ENCODE results near the gene IRF1.
"Not testable (repeated sequence)": the region's sequence is repeated elsewhere in the genome, so short reads cannot be mapped to it uniquely, and the experiment has no call there.

The IRF1 gene

DNA sequence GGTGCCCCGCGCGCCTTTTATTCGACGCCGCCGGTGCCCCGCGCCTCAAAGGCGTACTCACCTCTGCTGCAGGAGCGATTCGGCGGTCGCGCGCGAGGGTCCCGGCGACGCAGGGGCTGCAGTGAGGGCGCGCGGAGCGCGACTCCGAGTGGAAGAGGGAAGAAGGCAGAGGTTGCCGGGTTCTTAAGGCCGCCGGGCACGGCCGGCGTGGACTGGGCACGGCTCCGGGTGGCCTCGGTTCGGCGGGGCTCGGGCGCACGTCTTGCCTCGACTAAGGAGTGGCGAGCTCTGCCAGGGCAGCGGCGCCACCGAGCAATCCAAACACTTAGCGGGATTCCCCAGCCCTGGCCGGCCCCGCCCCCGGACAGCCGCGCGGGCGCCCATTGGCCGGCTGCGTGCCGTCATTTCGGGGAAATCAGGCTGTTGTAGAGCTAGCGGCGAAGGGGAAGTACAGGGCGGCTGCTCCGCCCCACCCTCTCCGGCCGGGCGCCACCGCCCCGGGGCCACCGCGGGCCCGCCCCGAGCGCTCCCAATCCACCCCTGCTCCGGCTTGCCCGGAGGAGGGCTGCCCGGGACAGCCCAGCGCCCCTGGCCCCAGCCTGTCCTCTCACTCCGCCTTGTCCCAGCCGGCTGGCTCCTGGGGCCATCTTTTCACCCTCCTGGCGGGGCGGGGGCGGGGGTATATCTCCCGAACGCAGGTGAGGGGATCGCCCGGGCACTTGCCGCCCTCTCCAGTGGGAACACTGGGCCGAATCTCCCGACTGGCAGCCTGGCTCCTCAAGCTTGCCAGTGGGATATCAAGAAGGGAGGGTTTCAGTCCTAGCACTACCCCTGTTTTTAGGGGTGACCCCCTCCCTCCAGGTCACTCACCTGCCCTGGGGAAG lies at the start of gene IRF1:
IRF1 (minus strand) TSS at position 290 of the 884 bp plus-strand sequence. CDS start 1,295 bp downstream, outside the sequence.
- DNase-seq, result peak; percentile 39 to 76

GRCh38 chr5:132540149-132540548 lies 49.6 kb upstream of the IRF1 start:
- no peak for DNase-seq

- DNase-seq, result no peak
Measured at GRCh38 chr5:132539716-132540115, 49.1 kb upstream of the IRF1 start.

DNA sequence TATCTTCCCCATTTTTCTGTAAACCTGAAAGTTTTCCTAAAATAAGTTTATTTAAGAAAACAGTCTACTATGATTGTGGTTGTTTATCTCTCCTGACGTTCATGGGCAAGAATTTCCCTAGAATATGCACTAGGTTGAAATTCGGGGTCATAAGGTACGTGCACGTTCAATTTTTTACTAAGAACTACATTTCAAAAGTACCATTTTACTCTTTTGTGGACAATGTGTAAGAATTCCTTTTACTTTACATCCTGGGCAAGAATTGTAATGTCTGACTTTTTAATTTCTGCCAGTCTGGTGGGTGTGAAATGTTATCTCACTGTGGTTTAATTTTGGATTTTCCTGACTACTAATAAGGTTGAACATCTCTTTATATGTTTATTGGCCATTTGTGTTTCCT lies 40.4 kb upstream of the IRF1 start:
- no peak for DNase-seq

GRCh38 chr5:132528866-132529634 lies 38.5 kb upstream of the IRF1 start:
- DNase-seq, result no peak

DNA sequence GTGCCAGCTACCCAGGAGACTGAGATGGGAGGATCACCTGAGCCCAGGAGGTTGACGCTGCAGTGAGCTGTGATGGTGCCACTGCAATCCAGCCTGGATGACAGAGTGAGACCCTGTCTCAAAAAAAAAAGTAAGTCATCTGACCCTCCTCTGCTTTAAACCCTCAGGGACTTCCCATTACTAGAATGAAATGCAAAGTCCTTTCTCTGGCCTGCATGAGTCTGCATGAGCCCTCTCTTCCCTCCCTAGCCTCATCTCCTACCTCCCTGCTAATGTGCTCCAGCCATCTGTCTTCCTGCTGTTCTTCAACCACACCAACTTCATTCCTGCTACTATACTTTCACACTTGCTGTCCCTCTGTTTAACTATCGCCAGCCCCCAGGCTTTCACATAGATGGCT lies 37.4 kb upstream of the IRF1 start:
- DNase-seq, result no peak

- no peak for DNase-seq
Measured at GRCh38 chr5:132526974-132527564, 36.5 kb upstream of the IRF1 start.

GRCh38 chr5:132526290-132526973 lies 35.9 kb upstream of the IRF1 start:
- DNase-seq, result peak; percentile 11 to 42

GRCh38 chr5:132525299-132525724 lies 34.7 kb upstream of the IRF1 start:
- DNase-seq, result no peak

GRCh38 chr5:132524877-132525276 lies 34.3 kb upstream of the IRF1 start:
- not testable (repeated sequence) for DNase-seq

GRCh38 chr5:132522067-132522466 lies 31.5 kb upstream of the IRF1 start:
- DNase-seq, result not testable (repeated sequence)

DNA sequence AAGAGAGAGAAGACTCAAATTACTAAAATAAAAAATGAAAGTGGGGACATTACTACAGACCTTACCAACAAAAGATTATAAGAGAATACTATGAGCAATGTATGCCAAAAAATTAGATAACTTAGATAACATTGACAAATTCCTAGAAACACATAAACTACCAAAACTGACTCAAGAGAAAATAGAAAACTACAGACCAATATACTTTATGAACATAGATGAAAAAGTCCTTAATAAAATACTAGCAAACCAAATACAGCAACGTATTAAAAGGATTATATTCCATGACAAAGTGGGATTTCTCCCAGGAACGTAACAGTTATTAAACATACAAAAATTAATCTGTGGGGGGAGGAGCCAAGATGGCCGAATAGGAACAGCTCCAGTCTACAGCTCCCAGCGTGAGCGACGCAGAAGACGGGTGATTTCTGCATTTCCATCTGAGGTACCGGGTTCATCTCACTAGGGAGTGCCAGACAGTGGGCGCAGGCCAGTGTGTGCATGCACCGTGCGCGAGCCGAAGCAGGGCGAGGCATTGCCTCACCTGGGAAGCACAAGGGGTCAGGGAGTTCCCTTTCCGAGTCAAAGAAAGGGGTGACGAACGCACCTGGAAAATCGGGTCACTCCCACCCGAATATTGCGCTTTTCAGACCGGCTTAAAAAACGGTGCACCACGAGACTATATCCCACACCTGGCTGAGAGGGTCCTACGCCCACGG lies 23.2 kb upstream of the IRF1 start:
- not testable (repeated sequence) for DNase-seq

GRCh38 chr5:132510076-132510475 lies 19.5 kb upstream of the IRF1 start:
- no peak for DNase-seq

DNA sequence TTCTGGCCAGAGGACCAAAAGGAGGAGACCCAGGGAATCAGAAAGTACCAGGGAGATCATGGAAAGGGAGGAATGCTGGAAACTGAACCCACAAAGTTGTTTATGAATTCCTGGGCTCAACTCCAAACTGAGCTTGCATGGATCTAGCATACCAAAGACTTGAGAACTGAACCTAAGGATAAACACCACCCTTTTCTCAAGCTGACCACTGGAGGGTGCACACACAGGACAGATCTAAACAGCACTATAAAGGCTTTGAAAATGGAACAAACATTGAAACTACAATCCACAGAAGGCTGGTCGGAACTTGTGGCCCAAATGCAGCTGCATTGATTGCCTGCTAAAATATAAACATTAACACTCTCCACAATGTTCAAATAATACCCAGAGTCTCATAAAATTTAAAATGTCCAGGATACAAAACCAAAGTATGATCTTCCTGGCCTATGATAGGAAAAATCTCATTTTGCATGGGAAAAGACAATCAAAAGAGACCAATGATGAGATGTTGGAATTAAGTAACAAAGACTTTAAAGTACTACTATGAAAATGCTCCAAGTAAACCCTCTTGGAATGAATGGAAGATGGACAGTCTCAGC lies 15.6 kb upstream of the IRF1 start:
- peak in 1 of 2 experiments; percentile 1 for DNase-seq

GRCh38 chr5:132505641-132506040 lies 15.1 kb upstream of the IRF1 start:
- no peak for DNase-seq

- DNase-seq, result no peak
Measured at GRCh38 chr5:132504746-132505145, 14.2 kb upstream of the IRF1 start.

GRCh38 chr5:132503244-132503643 lies 12.7 kb upstream of the IRF1 start:
- no peak for DNase-seq

DNA sequence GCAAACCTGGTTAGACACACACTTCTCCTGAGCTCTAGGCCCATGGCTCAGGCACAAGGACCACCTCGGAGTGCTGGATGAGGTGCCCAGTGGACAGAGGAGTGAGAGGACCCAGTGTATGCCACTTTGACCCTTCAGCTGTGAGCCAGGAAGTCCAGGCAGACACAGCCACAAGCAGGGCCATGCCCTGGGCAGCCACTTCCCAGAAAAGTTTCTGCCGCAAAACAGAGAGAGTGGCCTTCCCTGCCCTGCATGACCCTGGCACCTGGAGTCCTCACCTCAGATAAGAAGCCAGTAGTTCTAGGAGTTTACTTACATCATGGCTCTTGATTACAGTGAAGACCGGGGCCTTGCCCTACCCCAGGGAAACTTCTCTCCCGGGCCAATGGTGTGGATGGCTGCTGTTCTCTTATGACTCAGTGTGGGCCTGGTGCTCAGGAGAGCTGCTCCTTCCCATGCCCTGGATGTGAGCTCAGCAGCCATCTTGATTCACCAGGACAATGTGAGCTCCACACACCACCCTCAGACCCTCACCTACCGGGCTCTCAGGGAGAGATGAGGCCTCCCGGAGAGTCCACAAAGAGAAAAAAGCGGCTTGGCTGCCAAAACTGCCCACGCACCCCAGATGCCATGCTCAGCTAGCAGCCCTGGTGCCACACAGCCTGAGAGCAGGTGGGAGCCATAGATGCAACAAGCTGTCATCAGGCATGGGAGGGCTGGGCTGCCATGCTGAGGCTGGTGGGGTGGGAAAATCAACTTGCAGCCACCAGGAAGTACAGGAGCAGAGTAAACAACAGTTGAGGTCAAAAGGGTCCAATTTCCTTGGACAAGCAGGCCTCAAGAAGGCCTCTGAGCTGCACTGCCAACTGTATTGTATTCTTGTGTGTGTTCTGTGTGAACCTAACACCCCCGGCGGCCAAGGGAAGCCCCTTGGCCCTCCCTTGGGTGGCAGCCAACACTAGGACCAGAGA lies 11.7 kb upstream of the IRF1 start:
- no peak for DNase-seq

DNA sequence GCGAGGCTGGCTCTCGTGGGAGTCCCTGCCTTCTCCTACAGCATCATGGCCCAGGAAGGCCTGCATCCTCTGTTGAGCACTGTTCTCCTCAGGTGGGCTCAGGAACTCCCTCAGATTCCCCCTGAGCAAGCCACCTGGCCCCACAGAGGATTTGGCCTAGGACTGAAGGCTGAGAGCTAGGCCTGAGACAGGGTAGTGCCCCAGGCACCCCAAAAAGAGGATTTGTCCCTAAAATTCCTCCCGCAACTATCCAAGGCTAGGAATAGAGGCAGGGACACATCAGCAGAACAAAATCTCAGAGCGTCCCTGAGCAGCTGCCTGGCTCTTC lies 11.0 kb upstream of the IRF1 start:
- DNase-seq, result no peak

- DNase-seq, result peak in 1 of 2 experiments; percentile 46
Measured at GRCh38 chr5:132500931-132501628, 10.5 kb upstream of the IRF1 start.
